Panc1 (cell line): Measurements from ENCODE around the gene EXD3. TPM values are rescaled to one million over a fixed set of nuclear protein-coding genes. Genes with fewer than 3 reads are reported as not detected.

Experiments
- ATAC-seq: fragments of 200-7000 bp; cut with Tn5 transposase; 2 replicates; pipeline ENCODE4 v1.9.1; 2020; ENCODE audit warnings: mild to moderate bottlenecking, moderate library complexity
- BruUV-seq: library from RNA; stranded (reverse); fragments of 400-500 nt; replicated peaks from 2 replicates; lab custom pipeline; 2021; lab: Mats Ljungman, UMichigan
- CTCF ChIA-PET: fragments of 300-600 bp; sonication (Branson Sonifier 250); formaldehyde crosslinking; loops from one replicate; lab custom pipeline; 2022; ENCODE audit warnings: antibody characterized with exemption; lab: Charles Lee
- POLR2A ChIA-PET: fragments of 300-600 bp; sonication (Branson Sonifier 250); formaldehyde crosslinking; loops from one replicate; lab custom pipeline; 2022; ENCODE audit warnings: antibody characterized with exemption; lab: Charles Lee
- DNase-seq: peaks from one replicate; pipeline ENCODE4 v3.0.0-alpha.2; 2010; ENCODE audit warnings: low read depth, low spot score
- H3K27ac ChIP-seq: 2 replicates; pipeline ENCODE4 v1.5.1; 2011; ENCODE audit warnings: mild to moderate bottlenecking, low read length, inconsistent platforms
- H3K27me3 ChIP-seq: fragments of 200-500 bp; sonication (Bioruptor generic); 2 replicates; pipeline ENCODE4 v1.6.0; 2014; ENCODE audit warnings: low read length, inconsistent platforms; ENCODE audit not compliant: control insufficient read depth, insufficient read depth
- H3K36me3 ChIP-seq: fragments of 200-500 bp; sonication (Bioruptor generic); 2 replicates; pipeline ENCODE4 v1.5.1; 2014; ENCODE audit warnings: inconsistent platforms, mild to moderate bottlenecking, low read length, moderate library complexity; ENCODE audit not compliant: control insufficient read depth, insufficient read depth
- H3K4me1 ChIP-seq: 2 replicates; pipeline ENCODE4 v1.5.1; 2011; ENCODE audit warnings: inconsistent platforms, mild to moderate bottlenecking, low read length, moderate library complexity; ENCODE audit not compliant: control insufficient read depth, insufficient read depth
- H3K4me3 ChIP-seq, 2 experiments: 2 replicates each; pipeline ENCODE4 v1.5.1; 2011 to 2012; ENCODE audit warnings: low read depth in 2 of 2, low read length in 2 of 2, mild to moderate bottlenecking in 2 of 2, inconsistent platforms in 1 of 2, moderate library complexity in 1 of 2
- H3K9me3 ChIP-seq: fragments of 200-500 bp; sonication (Bioruptor generic); 2 replicates; pipeline ENCODE4 v1.5.1; 2014; ENCODE audit warnings: low read depth, mild to moderate bottlenecking, inconsistent platforms, low read length, moderate library complexity; ENCODE audit not compliant: control insufficient read depth, insufficient read depth
- CTCF ChIP-seq: fragments of 450-650 bp; IDR thresholded peaks from 2 replicates; pipeline ENCODE4 v1.5.1; 2017; ENCODE audit warnings: mild to moderate bottlenecking
- POLR2AphosphoS5 ChIP-seq: IDR thresholded peaks from 2 replicates; pipeline ENCODE4 v1.6.1; 2012; ENCODE audit warnings: mild to moderate bottlenecking, low read depth, low read length, moderate library complexity
- SIN3A ChIP-seq: IDR thresholded peaks from 2 replicates; pipeline ENCODE4 v1.6.1; 2012; ENCODE audit warnings: low read depth, mild to moderate bottlenecking, low read length, moderate library complexity, borderline replicate concordance; ENCODE audit not compliant: insufficient read depth
- TCF7L2 ChIP-seq: IDR thresholded peaks from 2 replicates; pipeline ENCODE4 v1.6.1; 2011; ENCODE audit warnings: mild to moderate bottlenecking, low read depth, low read length, inconsistent platforms
- in situ Hi-C: cut with HindIII; loops from 2 replicates; pipeline ENCODE4 v1.10.0; 2016; ENCODE audit warnings: low sequenced_read_pairs, low pct_unique_long_range_greater_than_20kb
- intact Hi-C: fragments of 100-400 bp; cut with micrococcal nuclease; formaldehyde crosslinking; loops from one replicate; pipeline ENCODE4 v1.10.0; 2022; ENCODE audit not compliant: unreplicated experiment
- total RNA-seq: library from RNA; stranded (reverse); gene quantifications from one replicate; pipeline ENCODE4 v1.2.1, GENCODE V29; 2021; ENCODE audit not compliant: unreplicated experiment
- TF ChIP-seq, protein P1 (sequence below), 2 experiments: IDR thresholded peaks; 2 replicates each; pipeline ENCODE4 v1.6.1; 2011 to 2012; ENCODE audit warnings: low read depth in 2 of 2, control low read depth in 1 of 2, low read length in 1 of 2, mild to moderate bottlenecking in 1 of 2, moderate library complexity in 1 of 2; ENCODE audit not compliant: insufficient read depth in 1 of 2

EXD3 gene
- total RNA-seq, 1 experiment from 2014 or later = 9.2 TPM

DNA sequence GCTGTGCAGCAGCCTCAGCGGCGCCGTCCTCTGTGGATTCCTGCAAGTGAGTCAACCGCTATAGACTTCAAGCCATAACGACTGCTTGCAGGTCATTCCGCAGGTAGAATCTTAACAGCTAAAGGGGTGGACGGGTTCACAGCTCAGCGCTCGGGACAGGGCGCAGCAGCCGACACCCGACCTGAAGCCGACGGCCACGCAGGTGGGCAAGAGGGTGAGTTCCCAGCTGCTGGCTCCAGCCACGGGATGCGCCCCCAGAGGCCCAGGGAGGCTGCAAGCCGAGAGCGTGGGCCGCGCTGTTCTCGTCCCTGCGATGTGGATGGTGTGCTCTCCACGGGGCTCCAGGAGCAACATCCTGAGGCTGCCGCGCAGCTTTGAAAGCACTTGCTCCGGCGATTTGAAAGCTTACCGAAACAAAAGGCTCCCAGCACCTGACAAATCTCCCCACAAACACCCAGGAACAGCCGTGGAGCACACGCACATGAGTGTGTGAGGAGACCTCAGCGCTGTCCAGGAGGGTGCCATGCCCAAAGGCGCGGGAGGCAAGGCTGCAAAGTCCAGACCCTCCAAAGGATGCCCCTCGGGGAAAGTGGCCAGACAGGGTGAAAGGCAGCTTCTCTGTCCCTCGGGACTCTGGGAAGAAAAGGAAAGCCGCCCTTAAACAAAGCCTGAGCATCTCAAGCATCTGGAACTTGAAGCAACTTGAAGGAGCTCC, 48.7 kb downstream of the EXD3 start:
- H3K27me3 ChIP-seq = no peaks in the 10 kb centered on the region
- no peak for ATAC-seq
- no peak overlapping the region for H3K4me3 ChIP-seq
- H3K9me3 ChIP-seq = no peaks in the 10 kb centered on the region
- intact Hi-C loops (no loop called here), in situ Hi-C loops (no loop called here)
- BruUV-seq = no TSS peak
- no peaks in the 10 kb centered on the region for H3K36me3 ChIP-seq
- ChIA-PET CTCF (no interaction called here), POLR2A (no interaction called here)
- H3K27ac ChIP-seq = no peak overlapping the region
- no peaks in the 10 kb centered on the region for H3K4me1 ChIP-seq
- DNase-seq = no peak
- no peak for TF ChIP-seq POLR2AphosphoS5
- TF ChIP-seq CTCF = no peak
- no peak for TF ChIP-seq SIN3A
- TF ChIP-seq TCF7L2 = no peak
- TF ChIP-seq, protein P1, sequence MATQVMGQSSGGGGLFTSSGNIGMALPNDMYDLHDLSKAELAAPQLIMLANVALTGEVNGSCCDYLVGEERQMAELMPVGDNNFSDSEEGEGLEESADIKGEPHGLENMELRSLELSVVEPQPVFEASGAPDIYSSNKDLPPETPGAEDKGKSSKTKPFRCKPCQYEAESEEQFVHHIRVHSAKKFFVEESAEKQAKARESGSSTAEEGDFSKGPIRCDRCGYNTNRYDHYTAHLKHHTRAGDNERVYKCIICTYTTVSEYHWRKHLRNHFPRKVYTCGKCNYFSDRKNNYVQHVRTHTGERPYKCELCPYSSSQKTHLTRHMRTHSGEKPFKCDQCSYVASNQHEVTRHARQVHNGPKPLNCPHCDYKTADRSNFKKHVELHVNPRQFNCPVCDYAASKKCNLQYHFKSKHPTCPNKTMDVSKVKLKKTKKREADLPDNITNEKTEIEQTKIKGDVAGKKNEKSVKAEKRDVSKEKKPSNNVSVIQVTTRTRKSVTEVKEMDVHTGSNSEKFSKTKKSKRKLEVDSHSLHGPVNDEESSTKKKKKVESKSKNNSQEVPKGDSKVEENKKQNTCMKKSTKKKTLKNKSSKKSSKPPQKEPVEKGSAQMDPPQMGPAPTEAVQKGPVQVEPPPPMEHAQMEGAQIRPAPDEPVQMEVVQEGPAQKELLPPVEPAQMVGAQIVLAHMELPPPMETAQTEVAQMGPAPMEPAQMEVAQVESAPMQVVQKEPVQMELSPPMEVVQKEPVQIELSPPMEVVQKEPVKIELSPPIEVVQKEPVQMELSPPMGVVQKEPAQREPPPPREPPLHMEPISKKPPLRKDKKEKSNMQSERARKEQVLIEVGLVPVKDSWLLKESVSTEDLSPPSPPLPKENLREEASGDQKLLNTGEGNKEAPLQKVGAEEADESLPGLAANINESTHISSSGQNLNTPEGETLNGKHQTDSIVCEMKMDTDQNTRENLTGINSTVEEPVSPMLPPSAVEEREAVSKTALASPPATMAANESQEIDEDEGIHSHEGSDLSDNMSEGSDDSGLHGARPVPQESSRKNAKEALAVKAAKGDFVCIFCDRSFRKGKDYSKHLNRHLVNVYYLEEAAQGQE (IDR thresholded peaks at IDR 0.05; ENCODE audit: insufficient read depth in 1 of 2, low read depth in 2 of 2, low read length in 1 of 2) = no peak

- H3K4me1 ChIP-seq = no peaks in the 10 kb centered on the region
- in situ Hi-C loops (no loop called here), intact Hi-C loops (no loop called here)
- no peak overlapping the region for H3K4me3 ChIP-seq
- POLR2A ChIA-PET = no interaction called here
- H3K36me3 ChIP-seq = no peaks in the 10 kb centered on the region
- H3K9me3 ChIP-seq = no peaks in the 10 kb centered on the region
- CTCF ChIA-PET = no interaction called here
- H3K27me3 ChIP-seq = no peaks in the 10 kb centered on the region
- DNase-seq (no peak), ATAC-seq (no peak)
- TF ChIP-seq, protein P1 (IDR thresholded peaks at IDR 0.05; ENCODE audit: insufficient read depth in 1 of 2, low read depth in 2 of 2, low read length in 1 of 2) = no peak
- TF ChIP-seq SIN3A = no peak
- no peak for TF ChIP-seq CTCF
- no peak for TF ChIP-seq POLR2AphosphoS5
- no peak for TF ChIP-seq TCF7L2
- H3K27ac ChIP-seq = no peak overlapping the region
- BruUV-seq = no TSS peak
Measured at GRCh38 chr9:137373611-137373980, 49.4 kb downstream of the EXD3 start.
